Renal pelvis (tissue), 4 donors: Measurements from ENCODE around the gene PLCL1. TPM values are rescaled to one million over a fixed set of nuclear protein-coding genes. Genes with fewer than 3 reads are reported as not detected.

Experiments
- DNase-seq: peaks from one replicate; pipeline ENCODE4 v3.0.0-alpha.2; 2013
- polyA plus RNA-seq, 3 donors: library from polyadenylated mRNA; unstranded; fragments of 120-200 nt; gene quantifications; one replicate each; pipeline ENCODE4 v1.2.1, GENCODE V29; 2013; ENCODE audit not compliant: insufficient read length in 3 of 3

Gene PLCL1
- polyA plus RNA-seq, 3 donors = 13.9 to 16.6 (median 14.2) TPM

DNA sequence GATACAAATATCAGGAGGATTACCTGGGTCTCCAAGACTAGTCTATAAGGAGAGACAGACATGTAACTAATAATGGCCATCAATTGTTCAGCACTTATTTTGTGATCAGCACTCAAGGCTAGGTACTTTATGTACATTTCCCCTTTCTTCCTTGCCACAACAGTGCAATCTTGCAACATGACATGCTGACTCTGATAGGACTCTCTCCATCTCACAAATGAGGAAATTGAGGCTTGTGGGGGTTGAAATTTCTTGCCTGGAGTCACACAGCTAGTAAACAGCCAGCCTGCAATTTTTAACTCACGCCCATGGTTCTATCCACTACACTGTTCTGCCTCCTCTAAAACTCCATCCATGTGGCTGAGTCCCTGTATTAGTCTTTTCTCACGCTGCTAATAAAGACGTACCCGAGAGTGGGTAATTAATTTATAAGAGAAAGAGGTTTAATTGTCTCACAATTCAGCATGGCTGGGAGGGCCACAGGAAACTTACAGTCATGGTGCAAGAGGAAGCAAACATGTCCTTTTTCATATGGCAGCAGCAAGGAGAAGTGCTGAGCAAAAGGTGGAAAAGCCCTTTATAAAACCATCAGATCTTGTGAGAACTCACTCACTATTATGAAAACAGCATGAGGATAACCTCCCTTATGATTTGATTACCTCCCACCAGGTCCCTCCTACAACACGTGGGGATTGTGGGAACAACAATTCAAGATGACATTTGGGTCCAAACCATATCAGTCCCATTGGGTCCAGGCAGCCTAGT is 302.4 kb downstream of the PLCL1 start:
- DNase-seq = no peak

GRCh38 chr2:198113316-198113715 is 308.9 kb downstream of the PLCL1 start:
- DNase-seq = no peak

- no peak for DNase-seq
Measured at GRCh38 chr2:198114064-198114463, 309.7 kb downstream of the PLCL1 start.

DNA sequence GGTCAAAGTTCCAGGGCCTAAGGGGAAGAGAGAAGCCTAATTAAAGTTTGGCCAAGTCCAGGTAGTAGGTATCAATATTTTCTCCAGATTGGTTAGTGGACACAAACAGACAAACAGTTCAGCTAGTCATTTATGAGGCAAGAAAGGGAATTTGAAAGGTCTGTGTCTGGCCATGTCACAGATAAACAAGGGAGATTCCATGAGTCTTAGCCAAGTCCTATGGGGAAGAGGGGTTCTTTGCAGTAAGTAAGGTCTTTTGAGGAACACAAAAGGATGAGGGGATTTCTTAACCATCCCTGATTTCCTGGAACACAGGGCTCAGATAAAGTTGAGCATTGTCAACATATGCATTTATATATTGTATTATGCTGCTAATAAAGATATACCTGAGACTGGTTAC is 310.8 kb downstream of the PLCL1 start:
- DNase-seq = no peak

GRCh38 chr2:198116756-198117155 is 312.4 kb downstream of the PLCL1 start:
- DNase-seq = peak; percentile 17

DNA sequence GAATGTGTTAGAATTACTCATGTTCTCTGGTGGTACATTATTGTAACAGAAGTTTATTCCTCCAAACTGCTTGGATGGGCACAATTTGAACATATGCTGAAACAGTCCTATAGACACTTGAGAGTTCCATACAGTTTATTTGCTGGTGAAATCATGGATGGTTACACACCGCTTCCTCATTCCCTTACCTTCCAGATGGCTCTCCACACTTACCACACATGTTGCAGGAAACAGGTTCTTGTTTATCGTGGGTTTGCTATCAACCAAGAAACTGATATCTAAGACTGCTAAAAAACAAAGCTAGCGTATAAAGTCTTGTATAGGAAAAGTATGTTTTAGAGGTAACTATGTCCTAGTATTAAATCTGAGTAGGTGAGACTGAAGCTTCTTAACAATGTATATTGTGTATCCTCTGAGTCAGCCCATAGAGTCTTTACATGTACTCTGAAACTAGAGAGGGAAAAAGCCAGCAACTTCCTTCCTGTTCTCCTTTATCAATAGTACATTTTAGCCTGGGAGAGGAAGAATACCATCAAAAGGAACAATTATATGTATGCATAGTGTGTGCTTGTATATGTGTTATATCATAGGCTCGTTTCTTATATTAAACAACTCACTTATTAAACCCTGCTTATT is 313.1 kb downstream of the PLCL1 start:
- DNase-seq = no peak

- peak; percentile 42 for DNase-seq
Measured at GRCh38 chr2:198127627-198128026, 323.2 kb downstream of the PLCL1 start.

GRCh38 chr2:198129609-198130008 is 325.2 kb downstream of the PLCL1 start:
- no peak for DNase-seq

GRCh38 chr2:198134293-198134955 is 330.0 kb downstream of the PLCL1 start:
- no peak for DNase-seq

DNA sequence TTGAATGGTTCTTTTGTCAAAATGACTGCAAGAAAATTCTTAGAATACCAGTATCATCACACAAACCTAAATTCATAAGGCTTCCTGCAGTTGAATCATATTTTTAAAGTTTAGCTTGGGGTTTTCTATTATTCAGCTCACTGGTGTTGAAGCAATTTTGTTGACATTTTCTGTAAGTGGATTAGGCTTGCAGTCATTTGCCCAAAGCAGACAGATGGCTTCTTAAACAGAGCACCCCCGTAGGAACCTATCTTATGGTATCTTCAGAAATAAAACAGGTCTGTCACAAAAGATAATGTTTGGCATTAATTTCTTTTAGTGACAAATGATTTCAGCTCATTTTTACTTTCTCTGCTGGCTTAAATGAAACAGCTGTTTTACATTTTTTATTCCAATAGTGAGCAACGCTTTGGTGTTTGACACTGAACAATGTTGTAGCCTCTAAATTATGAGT is 331.1 kb downstream of the PLCL1 start:
- DNase-seq = no peak

DNA sequence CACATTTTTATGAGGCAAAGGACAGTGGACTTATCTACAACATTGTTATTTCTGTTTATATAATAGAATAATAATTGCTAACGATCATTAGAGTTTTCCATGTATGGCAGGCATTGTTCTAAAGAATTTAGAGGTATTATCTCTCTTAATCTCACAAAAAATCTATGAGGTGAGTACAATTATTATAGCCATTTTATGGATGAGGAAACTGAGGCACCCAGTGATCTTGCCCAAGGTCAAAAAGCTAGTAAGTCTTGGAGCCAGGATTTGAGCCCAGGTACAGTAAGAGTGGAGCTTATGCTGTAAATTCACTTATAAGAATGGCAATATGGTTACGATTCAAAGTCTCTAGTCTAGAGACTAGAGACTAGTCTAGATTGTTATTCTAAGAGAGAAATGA is 331.7 kb downstream of the PLCL1 start:
- no peak for DNase-seq

DNA sequence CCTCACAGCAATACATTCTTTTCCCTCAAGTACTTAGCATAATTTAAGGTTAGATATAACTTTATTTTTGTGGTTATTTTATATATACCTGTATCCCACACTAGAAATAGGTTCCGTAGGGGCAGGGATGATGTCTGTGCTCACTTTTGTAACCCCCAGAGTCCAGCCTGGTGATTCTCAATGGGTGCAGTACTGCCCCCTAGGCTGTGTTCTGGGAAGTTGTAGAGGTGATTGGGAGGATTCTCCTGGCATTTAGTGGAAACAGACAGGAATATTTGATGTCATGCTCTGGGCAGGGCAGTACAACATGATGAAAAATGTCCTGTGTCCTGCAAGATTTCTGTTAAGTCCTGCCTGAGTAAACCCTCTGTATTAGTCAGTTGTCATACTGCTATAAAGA is 333.3 kb downstream of the PLCL1 start:
- no peak for DNase-seq

DNA sequence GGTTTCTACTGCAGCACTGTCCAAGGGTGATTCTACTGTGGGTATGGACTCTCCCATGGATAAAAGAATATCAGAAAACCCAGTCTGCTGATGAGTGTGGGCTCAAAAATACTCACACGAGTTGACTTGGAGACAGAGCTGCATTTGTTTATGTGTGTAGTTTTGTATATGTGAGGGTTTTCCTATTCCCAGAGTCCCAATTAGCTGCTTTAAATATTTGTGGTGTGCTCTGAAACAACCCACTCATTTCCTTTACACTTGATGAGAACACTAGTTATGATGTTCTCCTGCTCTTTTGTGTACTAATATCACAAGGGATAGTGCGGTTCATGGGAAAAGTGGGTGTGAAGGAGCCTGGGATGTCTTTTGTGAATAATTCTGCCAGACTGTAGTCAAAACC is 337.3 kb downstream of the PLCL1 start:
- DNase-seq = no peak

DNA sequence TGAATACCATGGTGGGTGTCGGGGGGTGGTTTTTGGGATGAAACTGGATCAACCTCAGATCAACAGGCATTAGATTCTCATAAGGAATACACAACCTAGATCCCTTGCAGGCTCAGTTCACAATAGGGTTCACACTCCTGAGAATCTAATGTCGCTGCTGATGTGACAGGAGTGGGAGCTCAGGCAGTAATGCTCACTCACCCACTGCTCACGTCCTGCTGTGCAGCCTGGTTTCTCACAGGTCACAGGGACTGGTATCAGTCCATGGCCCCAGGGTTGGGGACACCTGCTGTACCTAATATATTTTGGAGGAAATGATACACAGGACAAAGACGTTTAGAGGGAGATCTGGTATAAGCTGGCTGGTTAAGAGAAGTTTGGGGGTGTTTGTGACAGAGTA is 338.8 kb downstream of the PLCL1 start:
- DNase-seq = no peak

- no peak for DNase-seq
Measured at GRCh38 chr2:198143793-198144192, 339.4 kb downstream of the PLCL1 start.

DNA sequence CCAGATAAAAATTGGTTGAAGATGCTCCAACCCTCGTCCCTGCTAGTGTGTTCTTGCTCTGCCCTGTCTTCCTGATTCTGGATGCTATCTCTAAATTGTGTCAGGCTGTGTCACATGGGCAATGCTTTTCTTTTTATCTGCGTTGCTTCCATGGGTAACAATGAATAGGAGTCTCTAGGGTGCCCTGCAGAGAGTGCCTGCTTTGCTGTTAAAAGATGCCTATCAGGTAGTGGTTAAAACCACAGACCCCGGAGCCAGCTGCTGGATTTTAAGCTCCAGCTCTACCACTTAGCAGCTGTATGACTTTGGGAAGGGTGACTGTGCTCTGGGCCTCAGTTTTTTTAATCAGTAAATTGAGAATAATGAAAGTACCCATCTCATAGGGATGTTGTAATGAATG is 340.3 kb downstream of the PLCL1 start:
- no peak for DNase-seq

- DNase-seq = no peak
Measured at GRCh38 chr2:198146346-198146940, 342.1 kb downstream of the PLCL1 start.

- no peak for DNase-seq
Measured at GRCh38 chr2:198157314-198157713, 352.9 kb downstream of the PLCL1 start.

- DNase-seq = peak; percentile 28
Measured at GRCh38 chr2:198161151-198161550, 356.8 kb downstream of the PLCL1 start.

GRCh38 chr2:198162276-198162675 is 357.9 kb downstream of the PLCL1 start:
- DNase-seq = no peak

DNA sequence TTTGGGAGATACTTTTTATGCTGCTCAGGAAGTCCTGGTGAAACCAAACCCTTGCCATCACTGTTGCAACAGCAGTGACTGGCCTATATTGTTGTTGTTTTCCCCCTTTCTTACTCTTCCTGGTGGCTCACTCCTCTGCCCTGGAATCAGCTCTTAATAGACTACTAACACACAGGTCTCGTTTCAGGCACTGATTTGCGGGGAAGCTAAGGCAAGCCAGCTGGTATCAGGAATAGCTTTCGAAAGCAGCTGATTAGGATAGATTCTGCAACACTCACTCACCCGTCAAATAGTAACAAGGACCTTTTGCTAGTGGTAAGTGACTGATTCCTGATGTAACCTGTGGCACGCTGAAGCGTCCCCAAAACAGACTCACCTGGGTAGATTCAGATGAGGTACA is 360.4 kb downstream of the PLCL1 start:
- DNase-seq = no peak

DNA sequence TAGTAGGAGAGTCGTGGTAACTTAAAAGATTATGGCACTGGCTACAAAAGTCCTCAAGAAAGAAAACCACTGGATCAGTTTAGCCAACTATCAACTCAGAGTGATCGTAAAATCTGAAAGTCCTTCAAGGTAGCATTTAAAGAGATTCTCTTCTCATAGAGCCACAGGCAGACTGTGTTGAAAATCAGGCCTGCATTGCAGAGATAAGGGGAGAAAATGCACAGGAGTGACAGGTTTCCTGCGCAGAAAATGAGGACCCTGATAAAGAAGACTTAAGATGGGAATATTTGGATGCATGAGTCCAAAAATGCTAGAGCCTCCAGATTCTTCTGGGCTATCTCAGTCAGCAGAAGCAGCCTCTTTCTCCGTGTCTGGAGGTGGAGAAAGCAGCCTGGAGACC is 360.9 kb downstream of the PLCL1 start:
- DNase-seq = no peak

DNA sequence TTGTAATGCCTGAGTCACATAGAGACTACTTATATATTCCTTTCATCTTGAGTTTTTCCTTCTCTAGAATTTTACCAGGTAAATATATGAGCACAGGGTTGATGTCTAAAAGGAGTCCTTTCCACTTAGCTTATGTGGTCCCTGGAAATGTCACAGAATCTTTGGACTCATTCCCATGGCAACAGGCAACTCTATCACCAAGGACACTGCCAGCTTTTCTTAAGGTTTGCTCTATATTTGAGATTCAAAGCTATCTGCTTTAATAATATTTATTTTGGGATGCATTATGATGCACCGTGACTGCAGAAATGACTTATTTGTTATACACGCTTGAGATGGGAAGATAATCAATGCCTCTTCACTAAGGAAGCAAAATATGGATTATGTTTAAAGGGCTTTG is 363.0 kb downstream of the PLCL1 start:
- DNase-seq = no peak
